IPS-11a (cell line): Measurements from ENCODE around the gene KIR2DL4.
"Not testable (repeated sequence)": the region's sequence is repeated elsewhere in the genome, so short reads cannot be mapped to it uniquely, and the experiment has no call there.

ENCODE experiments used
- H3K4me3 ChIP-seq: one replicate; pipeline ENCODE4 v1.5.1; 2013; ENCODE audit warnings: low read depth, low read length, control low read depth

Gene KIR2DL4

DNA sequence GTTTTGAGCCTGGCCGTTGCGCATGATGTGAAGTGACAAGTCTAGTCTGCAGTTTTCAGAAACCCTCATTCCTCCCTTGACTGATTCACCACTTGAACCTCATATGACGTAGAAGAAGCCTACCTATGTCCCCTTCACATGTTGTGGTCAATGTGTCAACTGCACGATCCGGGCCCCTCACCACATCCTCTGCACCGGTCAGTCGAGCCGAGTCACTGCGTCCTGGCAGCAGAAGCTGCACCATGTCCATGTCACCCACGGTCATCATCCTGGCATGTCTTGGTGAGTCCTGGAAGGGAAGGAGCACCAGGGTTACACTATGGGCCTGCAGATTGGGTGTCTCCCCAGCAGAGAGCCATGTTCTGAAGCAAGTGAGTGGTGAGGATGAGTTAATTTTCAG is at the start of gene KIR2DL4:
Gene KIR2DL4 (plus strand): TSS at position 201 of the 400 bp plus-strand sequence. CDS start 42 bp downstream, at position 243.
- no peak within 1 kb of the TSS for H3K4me3 ChIP-seq

DNA sequence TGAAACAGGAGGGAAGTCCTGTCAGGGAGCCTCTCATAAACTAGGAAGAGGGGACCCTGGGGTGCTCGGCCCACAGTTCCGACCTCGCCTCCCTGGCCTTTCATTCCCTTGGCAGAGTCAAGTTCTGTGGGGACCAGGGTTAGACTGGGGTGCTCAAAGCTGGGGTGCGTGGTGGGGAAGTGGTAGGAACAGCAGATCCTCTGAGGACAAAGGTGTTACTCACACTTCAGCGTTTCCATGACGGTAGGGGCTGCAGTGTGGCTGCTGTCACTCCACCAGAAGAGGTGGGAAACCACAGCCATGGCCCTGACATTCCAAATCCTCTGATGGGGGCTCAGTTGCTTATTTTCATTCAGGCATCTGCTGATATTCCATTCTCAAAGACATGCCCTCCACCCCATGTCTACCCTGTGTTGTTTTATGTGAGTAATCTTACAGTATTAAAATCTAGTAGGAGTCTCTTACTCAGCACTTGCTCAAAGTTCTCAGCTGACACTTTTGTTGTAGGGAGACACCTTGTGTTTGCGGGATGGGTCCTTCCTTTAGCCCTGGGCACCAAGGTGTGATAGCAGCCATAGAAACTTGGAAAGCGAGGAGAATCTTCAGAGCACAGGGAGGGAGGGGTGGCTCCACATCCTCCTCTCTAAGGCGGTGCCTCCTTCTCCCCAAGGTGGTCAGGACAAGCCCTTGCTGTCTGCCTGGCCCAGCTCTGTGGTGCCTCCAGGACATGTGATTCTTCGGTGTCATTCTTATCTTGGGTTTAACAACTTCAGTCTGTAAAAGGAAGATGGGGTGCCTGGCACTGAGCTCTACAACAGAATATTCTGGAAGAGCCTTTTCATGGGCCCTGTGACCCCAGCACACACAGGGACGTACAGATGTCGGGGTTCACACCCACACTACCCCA is 47.0 kb upstream of the KIR2DL4 start:
- not testable (repeated sequence) for H3K4me3 ChIP-seq

DNA sequence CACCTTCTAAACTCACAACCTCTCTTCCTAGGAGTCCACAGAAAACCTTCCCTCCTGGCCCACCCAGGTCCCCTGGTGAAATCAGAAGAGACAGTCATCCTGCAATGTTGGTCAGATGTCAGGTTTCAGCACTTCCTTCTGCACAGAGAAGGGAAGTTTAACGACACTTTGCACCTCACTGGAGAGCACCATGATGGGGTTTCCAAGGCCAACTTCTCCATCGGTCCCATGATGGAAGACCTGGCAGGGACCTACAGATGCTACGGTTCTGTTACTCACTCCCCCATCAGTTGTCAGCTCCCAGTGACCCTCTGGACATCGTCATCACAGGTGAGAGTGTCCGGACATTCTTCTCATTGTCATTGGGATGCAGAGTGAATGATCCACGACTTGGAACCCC is 44.8 kb upstream of the KIR2DL4 start:
- not testable (repeated sequence) for H3K4me3 ChIP-seq

DNA sequence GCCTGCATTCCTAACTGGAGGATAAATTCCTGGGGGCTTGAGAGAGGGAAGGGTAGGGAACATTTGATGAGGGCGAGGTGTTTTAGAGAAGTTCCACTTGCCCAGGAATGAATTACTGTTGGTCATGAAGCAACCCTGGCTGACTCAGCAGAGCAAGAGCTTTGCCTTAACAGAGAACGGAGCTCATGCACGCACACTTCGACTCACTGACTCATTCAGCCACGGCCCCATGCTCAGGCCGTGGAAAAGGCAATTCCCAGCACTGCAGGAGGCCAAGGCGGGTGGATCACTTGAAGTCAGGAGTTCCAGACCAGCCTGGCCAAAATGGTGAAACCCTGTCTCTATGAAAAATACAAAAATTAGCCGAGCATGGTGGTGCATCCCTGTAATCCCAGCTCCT is 39.2 kb upstream of the KIR2DL4 start:
- not testable (repeated sequence) for H3K4me3 ChIP-seq

DNA sequence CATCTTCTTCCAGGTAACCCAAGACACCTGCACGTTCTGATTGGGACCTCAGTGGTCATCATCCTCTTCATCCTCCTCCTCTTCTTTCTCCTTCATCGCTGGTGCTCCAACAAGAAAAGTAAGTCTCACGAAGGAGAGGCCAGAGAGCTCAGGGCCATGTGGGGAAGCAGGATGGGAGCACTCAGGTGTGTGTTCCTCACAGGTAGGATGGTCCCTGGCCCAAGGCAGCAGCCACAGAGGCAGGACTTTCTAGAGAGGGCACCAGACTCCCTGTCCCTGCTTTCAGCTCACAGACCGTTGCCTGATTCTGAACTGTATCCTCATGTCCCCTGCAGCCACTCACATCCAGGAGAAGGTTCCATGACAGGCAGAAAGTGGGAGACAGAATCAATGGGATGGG is 36.9 kb upstream of the KIR2DL4 start:
- not testable (repeated sequence) for H3K4me3 ChIP-seq

DNA sequence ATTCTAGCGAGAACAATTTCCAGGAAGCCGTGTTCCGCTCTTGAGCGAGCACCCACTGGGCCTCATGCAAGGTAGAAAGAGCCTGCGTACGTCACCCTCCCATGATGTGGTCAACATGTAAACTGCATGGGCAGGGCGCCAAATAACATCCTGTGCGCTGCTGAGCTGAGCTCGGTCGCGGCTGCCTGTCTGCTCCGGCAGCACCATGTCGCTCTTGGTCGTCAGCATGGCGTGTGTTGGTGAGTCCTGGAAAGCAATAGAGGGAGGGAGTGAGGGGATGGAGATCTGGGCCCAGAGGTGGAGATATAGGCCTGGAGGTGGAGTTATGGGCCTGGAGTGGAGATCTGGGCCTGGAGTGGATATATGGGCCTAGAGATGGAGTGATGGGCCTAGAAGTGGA is 33.8 kb upstream of the KIR2DL4 start, which contains the start of gene KIR2DL1:
Gene KIR2DL1 (plus strand): TSS at position 148 of the 400 bp plus-strand sequence. CDS start 58 bp downstream, at position 206.
- H3K4me3 ChIP-seq = not testable (repeated sequence)

DNA sequence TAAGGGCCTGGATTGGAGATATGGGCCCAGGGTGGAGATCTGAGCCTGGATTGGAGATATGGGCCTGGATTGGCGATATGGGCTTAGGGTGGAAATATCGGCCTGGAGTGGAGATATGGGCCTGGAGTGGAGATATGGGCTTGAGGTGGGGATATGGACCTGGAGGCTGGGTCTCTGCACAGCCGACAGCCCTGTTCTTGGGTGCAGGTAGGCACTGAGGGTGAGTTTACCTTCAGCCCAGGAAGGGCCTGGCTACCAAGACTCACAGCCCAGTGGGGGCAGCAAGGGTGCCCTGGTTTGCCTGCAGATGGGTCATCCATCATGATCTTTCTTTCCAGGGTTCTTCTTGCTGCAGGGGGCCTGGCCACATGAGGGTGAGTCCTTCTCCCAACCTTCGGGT is 32.9 kb upstream of the KIR2DL4 start:
- not testable (repeated sequence) for H3K4me3 ChIP-seq

DNA sequence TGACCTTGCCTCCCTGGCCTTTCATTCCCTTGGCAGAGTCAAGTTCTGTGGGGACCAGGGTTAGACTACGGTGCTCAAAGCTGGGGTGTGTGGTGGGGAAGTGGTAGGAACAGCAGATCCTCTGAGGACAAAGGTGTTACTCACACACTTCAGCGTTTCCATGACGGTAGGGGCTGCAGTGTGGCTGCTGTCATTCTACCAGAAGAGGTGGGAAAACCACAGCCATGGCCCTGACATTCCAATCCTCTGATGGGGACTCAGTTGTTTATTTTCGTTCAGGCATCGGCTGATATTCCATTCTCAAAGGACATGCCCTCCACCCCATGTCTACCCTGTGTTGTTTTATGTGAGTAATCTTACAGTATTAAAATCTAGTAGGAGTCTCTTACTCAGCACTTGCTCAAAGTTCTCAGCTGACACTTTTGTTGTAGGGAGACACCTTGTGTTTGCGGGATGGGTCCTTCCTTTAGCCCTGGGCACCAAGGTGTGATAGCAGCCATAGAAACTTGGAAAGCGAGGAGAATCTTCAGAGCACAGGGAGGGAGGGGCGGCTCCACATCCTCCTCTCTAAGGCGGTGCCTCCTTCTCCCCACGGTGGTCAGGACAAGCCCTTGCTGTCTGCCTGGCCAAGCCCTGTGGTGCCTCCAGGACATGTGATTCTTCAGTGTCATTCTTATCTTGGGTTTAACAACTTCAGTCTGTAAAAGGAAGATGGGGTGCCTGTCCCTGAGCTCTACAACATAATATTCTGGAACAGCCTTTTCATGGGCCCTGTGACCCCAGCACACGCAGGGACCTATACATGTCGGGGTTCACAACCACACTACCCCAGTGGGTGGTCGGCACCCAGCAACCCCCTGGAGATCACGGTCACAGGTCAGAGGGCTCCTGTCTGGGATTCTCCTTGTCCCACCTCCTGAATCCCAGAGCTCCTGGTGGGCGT is 32.1 kb upstream of the KIR2DL4 start:
- not testable (repeated sequence) for H3K4me3 ChIP-seq

DNA sequence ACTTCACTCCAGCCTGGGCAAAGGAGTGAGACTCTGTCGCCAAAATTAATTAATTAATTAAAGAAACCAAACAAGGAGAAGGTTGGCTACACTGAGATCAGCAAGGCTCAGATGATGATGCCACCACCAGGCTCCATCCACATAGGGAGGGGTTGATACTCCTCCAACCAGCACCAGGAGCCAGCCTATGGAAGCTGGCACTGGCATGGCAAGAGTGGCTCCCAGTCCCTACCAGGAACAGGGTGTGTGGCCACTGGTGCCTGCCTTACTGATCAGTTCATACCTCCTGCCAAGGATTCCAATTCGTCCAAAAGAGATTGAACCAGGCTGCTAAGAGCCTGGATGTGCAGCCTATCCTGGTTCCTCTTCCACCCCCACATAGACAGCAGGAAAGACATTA is 30.7 kb upstream of the KIR2DL4 start:
- not testable (repeated sequence) for H3K4me3 ChIP-seq

DNA sequence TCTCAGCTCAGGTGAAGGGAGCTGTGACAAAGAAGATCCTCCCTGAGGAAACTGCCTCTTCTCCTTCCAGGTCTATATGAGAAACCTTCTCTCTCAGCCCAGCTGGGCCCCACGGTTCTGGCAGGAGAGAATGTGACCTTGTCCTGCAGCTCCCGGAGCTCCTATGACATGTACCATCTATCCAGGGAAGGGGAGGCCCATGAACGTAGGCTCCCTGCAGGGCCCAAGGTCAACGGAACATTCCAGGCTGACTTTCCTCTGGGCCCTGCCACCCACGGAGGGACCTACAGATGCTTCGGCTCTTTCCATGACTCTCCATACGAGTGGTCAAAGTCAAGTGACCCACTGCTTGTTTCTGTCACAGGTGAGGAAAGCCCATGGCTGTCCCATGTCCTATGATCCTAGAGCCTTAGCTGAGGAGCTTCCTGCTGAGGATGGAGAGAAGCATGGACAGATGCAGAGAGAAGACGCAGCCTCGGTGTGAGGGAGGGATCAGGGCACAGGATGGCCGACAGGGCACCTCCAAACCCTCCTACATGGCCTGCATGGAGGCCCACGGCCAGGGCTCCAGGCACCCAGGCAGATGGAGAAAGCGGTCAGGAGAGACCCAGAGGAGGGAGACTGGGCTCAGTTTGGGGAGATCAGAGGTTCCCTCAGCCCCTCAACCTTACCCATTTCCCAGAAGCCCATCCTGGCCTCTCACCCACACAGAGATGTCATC is 28.2 kb upstream of the KIR2DL4 start:
- H3K4me3 ChIP-seq = not testable (repeated sequence)

DNA sequence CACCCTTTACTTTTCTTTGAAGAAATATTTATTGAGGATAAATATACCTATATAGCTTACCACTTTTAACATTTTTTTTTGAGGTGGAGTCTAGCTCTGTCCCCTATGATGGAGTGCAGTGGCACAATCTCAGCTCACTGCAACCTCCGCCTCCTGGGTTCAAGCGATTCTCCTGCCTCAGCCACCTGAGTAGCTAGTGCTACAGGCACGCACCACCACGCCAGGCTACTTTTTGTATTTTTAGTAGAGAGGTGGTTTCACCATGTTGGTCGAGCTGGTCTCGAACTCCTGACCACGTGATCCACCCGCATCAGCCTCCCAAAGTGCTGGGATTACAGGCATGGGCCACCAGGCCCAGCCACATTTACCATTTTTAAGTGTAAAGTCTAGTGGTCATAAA is 27.6 kb upstream of the KIR2DL4 start:
- not testable (repeated sequence) for H3K4me3 ChIP-seq

DNA sequence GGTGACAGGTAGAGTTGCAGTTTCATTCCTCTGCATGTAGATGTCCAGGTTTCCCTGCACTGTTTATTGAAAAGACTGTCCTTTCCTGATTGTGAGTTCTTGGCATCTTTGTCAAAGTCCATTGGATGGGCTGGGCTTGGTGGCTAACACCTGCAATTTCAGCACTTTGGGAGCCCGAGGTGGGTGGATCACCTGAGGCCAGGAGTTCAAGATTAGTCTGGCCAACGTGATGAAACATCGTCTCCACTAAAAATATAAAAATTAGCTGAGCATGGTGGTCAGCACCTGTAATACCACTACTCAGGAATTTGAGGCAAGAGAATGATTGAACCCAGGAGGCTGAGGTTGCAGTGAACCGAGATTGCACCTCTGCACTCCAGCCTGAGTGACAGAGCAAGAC is 25.6 kb upstream of the KIR2DL4 start:
- not testable (repeated sequence) for H3K4me3 ChIP-seq

DNA sequence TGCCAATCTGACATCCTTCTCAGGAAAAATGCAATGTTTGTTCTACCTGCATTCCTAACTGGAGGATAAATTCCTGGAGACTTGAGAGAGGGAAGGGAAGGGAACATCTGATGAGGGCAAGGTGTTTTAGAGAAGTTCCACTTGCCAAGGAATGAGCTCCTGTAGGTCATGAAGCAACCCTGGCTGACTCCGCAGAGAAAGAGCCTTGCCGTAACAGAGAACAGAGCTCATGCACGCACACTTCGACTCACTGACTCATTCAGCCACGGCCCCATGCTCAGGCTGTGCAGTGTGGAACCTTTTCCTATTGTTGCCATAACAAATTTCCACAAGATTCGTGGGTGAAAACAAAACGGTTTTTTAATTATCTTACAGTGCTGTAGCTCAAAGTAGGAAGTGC is 24.5 kb upstream of the KIR2DL4 start:
- not testable (repeated sequence) for H3K4me3 ChIP-seq

DNA sequence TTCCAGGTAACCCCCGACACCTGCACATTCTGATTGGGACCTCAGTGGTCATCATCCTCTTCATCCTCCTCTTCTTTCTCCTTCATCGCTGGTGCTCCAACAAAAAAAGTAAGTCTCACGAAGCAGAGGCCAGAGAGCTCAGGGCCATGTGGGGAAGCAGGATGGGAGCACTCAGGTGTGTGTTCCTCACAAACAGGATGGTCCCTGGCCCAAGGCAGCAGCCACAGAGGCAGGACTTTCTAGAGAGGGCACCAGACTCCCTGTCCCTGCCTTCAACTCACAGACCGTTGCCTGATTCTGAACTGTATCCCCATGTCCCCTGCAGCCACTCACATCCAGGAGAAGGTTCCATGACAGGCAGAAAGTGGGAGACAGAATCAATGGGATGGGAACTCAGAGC is 20.5 kb upstream of the KIR2DL4 start:
- not testable (repeated sequence) for H3K4me3 ChIP-seq

DNA sequence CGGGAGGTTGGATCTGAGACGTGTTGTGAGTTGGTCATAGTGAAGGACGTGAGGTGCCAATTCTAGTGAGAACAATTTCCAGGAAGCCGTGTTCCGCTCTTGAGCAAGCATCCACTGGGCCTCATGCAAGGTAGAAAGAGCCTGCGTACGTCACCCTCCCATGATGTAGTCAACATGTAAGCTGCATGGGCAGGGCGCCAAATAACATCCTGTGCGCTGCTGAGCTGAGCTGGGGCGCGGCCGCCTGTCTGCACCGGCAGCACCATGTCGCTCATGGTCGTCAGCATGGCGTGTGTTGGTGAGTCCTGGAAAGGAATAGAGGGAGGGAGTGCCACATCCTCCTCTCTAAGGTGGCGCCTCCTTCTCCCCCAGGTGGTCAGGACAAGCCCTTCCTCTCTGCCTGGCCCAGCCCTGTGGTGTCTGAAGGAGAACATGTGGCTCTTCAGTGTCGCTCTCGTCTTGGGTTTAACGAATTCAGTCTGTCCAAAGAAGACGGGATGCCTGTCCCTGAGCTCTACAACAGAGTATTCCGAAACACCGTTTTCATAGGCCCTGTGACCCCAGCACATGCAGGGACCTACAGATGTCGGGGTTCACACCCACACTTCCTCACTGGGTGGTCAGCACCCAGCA is 17.2 kb upstream of the KIR2DL4 start:
- not testable (repeated sequence) for H3K4me3 ChIP-seq

DNA sequence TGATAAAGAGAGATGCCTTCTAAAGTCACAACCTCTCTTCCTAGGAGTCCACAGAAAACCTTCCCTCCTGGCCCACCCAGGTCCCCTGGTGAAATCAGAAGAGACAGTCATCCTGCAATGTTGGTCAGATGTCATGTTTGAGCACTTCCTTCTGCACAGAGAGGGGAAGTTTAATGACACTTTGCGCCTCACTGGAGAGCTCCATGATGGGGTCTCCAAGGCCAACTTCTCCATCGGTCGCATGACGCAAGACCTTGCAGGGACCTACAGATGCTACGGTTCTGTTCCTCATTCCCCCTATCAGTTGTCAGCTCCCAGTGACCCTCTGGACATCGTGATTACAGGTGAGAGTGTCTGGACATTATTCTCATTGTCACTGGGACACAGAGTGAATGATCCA is 15.3 kb upstream of the KIR2DL4 start:
- not testable (repeated sequence) for H3K4me3 ChIP-seq

DNA sequence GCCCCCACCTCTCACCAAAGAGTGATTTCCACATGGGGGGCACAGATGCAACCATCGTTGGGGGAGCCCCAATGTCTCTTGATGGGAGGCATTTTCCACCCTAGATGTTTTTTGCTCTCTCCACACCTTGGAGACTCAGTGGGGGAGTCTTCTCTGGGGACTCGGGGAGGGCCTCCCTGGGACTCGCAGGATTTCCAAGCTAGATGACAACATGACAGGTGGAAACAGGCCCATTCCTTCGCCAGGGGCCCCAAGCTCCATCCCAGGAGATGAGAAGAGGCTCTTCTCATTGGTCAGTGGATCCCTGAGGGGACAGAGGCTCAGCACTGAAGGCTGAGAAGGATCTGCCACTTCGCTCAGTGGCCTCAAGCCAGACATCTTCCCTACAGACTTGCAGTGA is 12.7 kb upstream of the KIR2DL4 start:
- H3K4me3 ChIP-seq = no peak overlapping the region

DNA sequence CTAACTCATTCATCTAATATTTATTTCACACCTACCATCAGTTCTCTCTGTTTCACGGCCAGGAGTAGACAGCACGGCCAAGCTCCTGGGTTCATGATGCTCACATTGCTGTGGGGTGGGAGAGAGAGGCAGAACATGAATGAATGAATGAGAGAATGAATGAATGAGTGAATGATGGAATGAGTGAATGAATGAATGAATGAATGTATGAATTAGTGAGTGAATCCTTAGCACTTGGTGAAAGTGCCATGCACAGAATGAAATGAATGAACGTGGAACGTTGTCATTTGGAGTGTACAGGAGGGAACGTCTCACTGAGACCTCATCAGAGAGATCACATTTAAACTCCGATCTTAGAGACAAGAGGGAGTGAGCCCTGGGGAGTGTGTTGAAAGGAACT is 11.9 kb upstream of the KIR2DL4 start:
- H3K4me3 ChIP-seq = no peak overlapping the region

DNA sequence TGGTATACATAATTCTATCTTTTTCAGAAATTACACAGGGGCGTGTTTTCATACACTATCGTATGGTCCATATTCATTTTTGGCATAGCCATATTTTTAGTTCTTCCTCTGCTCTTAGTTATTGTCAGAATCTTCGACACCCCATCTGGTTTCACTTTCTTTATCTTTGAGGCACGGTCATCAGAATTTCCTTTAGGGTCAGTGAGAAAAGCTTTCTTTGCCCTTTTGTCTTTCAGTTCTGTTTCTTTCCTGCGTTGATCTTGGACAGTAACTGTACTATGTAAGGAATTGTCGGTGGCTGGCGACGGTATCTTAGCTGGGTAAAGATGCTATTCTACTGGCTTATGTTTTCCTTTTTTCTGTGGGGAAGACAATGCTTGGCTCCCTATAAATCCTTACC is 10.6 kb upstream of the KIR2DL4 start:
- H3K4me3 ChIP-seq = no peak overlapping the region

DNA sequence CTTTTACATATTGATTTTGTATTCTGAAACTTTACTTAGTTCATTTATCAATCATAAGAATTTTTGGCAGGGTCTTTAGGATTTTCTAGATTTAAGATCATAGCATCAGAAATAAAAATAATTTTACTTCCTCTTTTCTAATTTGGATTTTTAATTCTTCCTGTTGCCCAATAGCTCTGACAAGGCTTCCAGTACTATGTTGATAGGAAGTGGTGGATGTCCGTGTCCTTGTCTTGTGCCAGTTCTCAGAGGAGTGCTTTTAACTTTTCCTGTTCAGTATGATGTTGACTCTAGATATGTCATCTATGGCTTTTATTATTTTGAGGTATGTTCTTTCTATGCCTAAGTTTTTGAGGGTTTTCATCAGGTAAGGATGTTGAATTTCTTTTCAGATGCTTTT is 7.7 kb upstream of the KIR2DL4 start:
- H3K4me3 ChIP-seq = no peak overlapping the region

DNA sequence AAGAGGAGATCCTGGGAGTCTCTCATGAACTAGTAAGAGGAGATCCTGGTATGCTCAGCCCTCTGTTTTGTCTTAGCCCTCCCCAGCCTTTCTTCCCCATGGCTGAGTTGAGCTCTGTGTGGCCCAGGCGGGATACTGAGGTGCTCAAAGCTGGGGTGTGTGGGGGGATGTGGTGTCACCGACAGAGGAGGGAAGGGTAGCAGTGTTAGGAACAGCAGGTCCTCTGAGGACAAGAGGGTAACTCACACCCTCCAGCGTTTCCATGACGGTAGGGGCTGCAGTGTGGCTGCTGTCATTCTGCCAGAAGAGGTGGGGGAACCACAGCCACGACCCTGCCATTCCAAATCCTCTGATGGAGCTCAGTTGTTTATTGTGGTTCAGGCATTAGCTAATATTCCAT is 691 bp downstream of the KIR2DL4 start:
- no peak overlapping the region for H3K4me3 ChIP-seq
